ENCODE measurements around the gene METTL16.
A peak's percentile ranks its signal among the peaks of the same experiment; 100 is the strongest.
"Not testable (repeated sequence)": the region's sequence is repeated elsewhere in the genome, so short reads cannot be mapped to it uniquely, and the experiment has no call there.

METTL16 gene

GRCh38 chr17:2511462-2512369 lies at the start of gene METTL16:
TSS of gene METTL16 (minus strand) at chr17:2511888. CDS start at chr17:2502331, 9,557 bp downstream.
- DNase-seq: peak; percentile 99

- no peak for DNase-seq
Measured at GRCh38 chr17:2560658-2561057, 49.0 kb upstream of the METTL16 start.

- no peak for DNase-seq
Measured at GRCh38 chr17:2551928-2552327, 40.2 kb upstream of the METTL16 start.

- DNase-seq: no peak
Measured at GRCh38 chr17:2551493-2551892, 39.8 kb upstream of the METTL16 start.

- no peak for DNase-seq
Measured at GRCh38 chr17:2549392-2550211, 37.9 kb upstream of the METTL16 start.

- not testable (repeated sequence) for DNase-seq
Measured at GRCh38 chr17:2548026-2548425, 36.3 kb upstream of the METTL16 start.

GRCh38 chr17:2547176-2547575 lies 35.5 kb upstream of the METTL16 start:
- peak; percentile 10 for DNase-seq

GRCh38 chr17:2545393-2545792 lies 33.7 kb upstream of the METTL16 start:
- DNase-seq: no peak

- no peak for DNase-seq
Measured at GRCh38 chr17:2542456-2542855, 30.8 kb upstream of the METTL16 start.

- DNase-seq: no peak
Measured at GRCh38 chr17:2542056-2542455, 30.4 kb upstream of the METTL16 start.

GRCh38 chr17:2537579-2537978 lies 25.9 kb upstream of the METTL16 start:
- peak; percentile 12 for DNase-seq

- no peak for DNase-seq
Measured at GRCh38 chr17:2532146-2532720, 20.5 kb upstream of the METTL16 start.

GRCh38 chr17:2531243-2531954 lies 19.7 kb upstream of the METTL16 start:
- DNase-seq: not testable (repeated sequence)

- not testable (repeated sequence) for DNase-seq
Measured at GRCh38 chr17:2521775-2522410, 10.2 kb upstream of the METTL16 start.

GRCh38 chr17:2521257-2521656 lies 9.6 kb upstream of the METTL16 start:
- DNase-seq: no peak

- DNase-seq: no peak
Measured at GRCh38 chr17:2517539-2517938, 5.9 kb upstream of the METTL16 start.

GRCh38 chr17:2511138-2511461 lies 588 bp downstream of the METTL16 start:
- DNase-seq: no peak

GRCh38 chr17:2510559-2510958 lies 1.1 kb downstream of the METTL16 start:
- no peak for DNase-seq

- no peak for DNase-seq
Measured at GRCh38 chr17:2508035-2508434, 3.7 kb downstream of the METTL16 start.

- not testable (repeated sequence) for DNase-seq
Measured at GRCh38 chr17:2507015-2507414, 4.7 kb downstream of the METTL16 start.

GRCh38 chr17:2503627-2504026 lies 8.1 kb downstream of the METTL16 start:
- DNase-seq: no peak

- DNase-seq: no peak
Measured at GRCh38 chr17:2502871-2503580, 8.7 kb downstream of the METTL16 start.

Measured in fibroblast of upper back skin (primary cell).